Measurements from ENCODE around the gene MAPKAP1. TPM values are rescaled to one million over a fixed set of nuclear protein-coding genes. Genes with fewer than 3 reads are reported as not detected.

Gene MAPKAP1
- polyA plus RNA-seq, 1 donor from 2014 or later, result 57.5 TPM

DNA sequence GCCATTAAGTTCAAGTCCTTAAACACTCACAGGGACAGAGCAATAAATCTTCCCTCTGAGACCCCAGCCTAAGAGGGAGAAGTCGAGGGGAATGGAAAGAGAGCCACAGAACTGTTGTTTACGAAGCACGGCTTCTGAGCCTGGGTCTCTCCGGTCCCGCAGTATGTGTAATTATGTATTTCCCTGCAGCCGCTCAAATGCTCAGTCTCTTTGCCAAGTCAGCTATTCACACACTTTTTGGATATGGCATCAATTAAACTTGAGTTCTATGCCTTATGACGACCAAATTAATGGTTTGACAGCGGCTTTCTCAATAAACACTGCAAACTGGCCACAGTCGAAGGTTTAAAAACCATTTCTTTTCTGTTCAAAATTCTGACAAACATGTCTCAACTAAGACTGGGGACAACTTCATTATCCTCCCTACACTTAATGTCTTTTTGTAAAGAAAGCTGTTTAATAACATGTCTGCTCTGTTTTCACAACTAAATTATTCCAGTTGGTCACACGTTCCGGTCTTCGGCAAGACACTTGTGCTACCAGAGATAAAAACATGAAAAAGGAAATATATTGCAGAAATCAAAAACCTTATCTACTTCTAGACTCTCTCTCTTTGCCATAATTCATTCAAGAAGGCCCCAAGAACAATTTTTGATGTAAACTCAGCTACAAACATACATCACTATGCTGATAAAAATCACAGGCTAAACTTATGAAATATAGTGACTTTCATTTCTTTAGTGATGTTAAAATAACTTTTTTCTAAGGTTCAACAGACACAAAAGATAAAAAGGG lies 242.2 kb downstream of the MAPKAP1 start:
- H3K9me2 ChIP-seq (ENCODE audit: insufficient read depth, low read length), result no peaks in the 10 kb centered on the region
- H3K4me3 ChIP-seq (ENCODE audit: low read length), result no peak overlapping the region
- H3K4me2 ChIP-seq (ENCODE audit: low read length), result no peak overlapping the region
- no peak overlapping the region for H3K9ac ChIP-seq (ENCODE audit: low read length)
- H3K27ac ChIP-seq (ENCODE audit: low read length), result no peak overlapping the region
- no peak overlapping the region for H2AFZ ChIP-seq (ENCODE audit: low read depth, low read length)
- no peaks in the 10 kb centered on the region for H4K20me1 ChIP-seq (ENCODE audit: insufficient read depth)
- no peaks in the 10 kb centered on the region for H3K36me3 ChIP-seq (ENCODE audit: insufficient read depth, low read length)
- no peaks in the 10 kb centered on the region for H3K27me3 ChIP-seq (ENCODE audit: insufficient read depth, low read depth, low read length)
- H3K9me3 ChIP-seq (ENCODE audit: low read length), result no peaks in the 10 kb centered on the region
- H3K79me2 ChIP-seq (replicated peaks; ENCODE audit: insufficient read depth, low read length), result no peaks in the 10 kb centered on the region
- no peak for TF ChIP-seq TAF1 (IDR thresholded peaks at IDR 0.05; ENCODE audit: low read depth)
- TF ChIP-seq EP300 (conservative IDR thresholded peaks at IDR 0.05; ENCODE audit: poor library complexity, severe bottlenecking), result no peak
- no peak for TF ChIP-seq MXI1 (conservative IDR thresholded peaks at IDR 0.05; ENCODE audit: poor library complexity, severe bottlenecking)
- no peak for TF ChIP-seq POLR2AphosphoS5 (IDR thresholded peaks at IDR 0.05)
- TF ChIP-seq REST (IDR thresholded peaks at IDR 0.05; ENCODE audit: borderline replicate concordance), result no peak
- no peak for TF ChIP-seq RAD21 (conservative IDR thresholded peaks at IDR 0.05)
- no peak for TF ChIP-seq EZH2 (IDR thresholded peaks at IDR 0.05; ENCODE audit: borderline replicate concordance, insufficient read depth, low read length, poor library complexity, severe bottlenecking)
- TF ChIP-seq SMC3 (conservative IDR thresholded peaks at IDR 0.05; ENCODE audit: poor library complexity), result no peak
- no peaks in the 10 kb centered on the region for H3F3A ChIP-seq (ENCODE audit: insufficient read depth, low read length, poor library complexity, severe bottlenecking)

GRCh38 chr9:125463926-125464325 lies 243.1 kb downstream of the MAPKAP1 start:
- H3K27ac ChIP-seq (ENCODE audit: low read length), result no peak overlapping the region
- H2AFZ ChIP-seq (ENCODE audit: low read depth, low read length), result no peak overlapping the region
- H3K27me3 ChIP-seq (ENCODE audit: insufficient read depth, low read depth, low read length), result no peaks in the 10 kb centered on the region
- H3K9me2 ChIP-seq (ENCODE audit: insufficient read depth, low read length), result no peaks in the 10 kb centered on the region
- no peaks in the 10 kb centered on the region for H3F3A ChIP-seq (ENCODE audit: insufficient read depth, low read length, poor library complexity, severe bottlenecking)
- H3K36me3 ChIP-seq (ENCODE audit: insufficient read depth, low read length), result no peaks in the 10 kb centered on the region
- H3K9ac ChIP-seq (ENCODE audit: low read length), result no peak overlapping the region
- H3K4me2 ChIP-seq (ENCODE audit: low read length), result no peak overlapping the region
- no peaks in the 10 kb centered on the region for H4K20me1 ChIP-seq (ENCODE audit: insufficient read depth)
- TF ChIP-seq EP300 (conservative IDR thresholded peaks at IDR 0.05; ENCODE audit: poor library complexity, severe bottlenecking) (no peak), MXI1 (conservative IDR thresholded peaks at IDR 0.05; ENCODE audit: poor library complexity, severe bottlenecking) (no peak), EZH2 (IDR thresholded peaks at IDR 0.05; ENCODE audit: borderline replicate concordance, insufficient read depth, low read length, poor library complexity, severe bottlenecking) (no peak), RAD21 (conservative IDR thresholded peaks at IDR 0.05) (no peak), REST (IDR thresholded peaks at IDR 0.05; ENCODE audit: borderline replicate concordance) (no peak), TAF1 (IDR thresholded peaks at IDR 0.05; ENCODE audit: low read depth) (no peak), SMC3 (conservative IDR thresholded peaks at IDR 0.05; ENCODE audit: poor library complexity) (no peak), POLR2AphosphoS5 (IDR thresholded peaks at IDR 0.05) (no peak), CTCF (IDR thresholded peaks at IDR 0.05; ENCODE audit: poor library complexity, severe bottlenecking) (no peak)
- H3K79me2 ChIP-seq (replicated peaks; ENCODE audit: insufficient read depth, low read length), result no peaks in the 10 kb centered on the region
- no peaks in the 10 kb centered on the region for H3K9me3 ChIP-seq (ENCODE audit: low read length)
- no peak overlapping the region for H3K4me3 ChIP-seq (ENCODE audit: low read length)
